ENCODE data around the gene CSTB. TPM values are rescaled to one million over a fixed set of nuclear protein-coding genes. Genes with fewer than 3 reads are reported as not detected.

CSTB gene
- total RNA-seq, 1 experiment from 2014 or later: 57.5 TPM

DNA sequence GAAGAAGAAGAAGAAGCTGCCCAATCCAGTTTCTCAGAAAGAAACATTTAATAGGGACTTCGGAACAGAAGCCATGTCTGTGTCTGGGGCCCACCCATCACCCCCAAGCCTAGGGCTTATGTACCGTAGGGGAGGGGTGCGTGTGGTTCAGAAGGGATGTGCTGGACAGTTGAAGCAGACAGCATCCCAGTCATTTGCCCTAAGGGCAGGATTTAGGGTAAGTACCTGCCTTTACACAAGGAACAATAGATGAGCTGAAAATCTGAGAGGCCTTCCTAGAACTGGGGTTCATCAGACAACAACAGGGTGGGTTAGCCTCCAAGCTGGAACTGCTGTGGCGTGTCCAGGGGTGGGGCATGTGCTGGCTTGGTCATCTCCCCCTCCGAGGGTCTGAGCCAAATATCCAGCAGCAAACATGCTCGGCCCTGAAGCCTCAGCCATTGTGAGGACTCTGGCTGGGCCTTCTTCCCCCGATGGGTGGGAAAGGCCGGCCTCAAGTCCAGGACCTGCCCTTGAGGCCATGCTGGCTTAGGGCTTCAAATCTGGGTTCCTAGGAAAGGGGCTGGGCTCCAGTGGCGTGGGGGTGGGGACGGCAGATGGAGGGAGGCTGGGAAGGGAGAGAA, 12.1 kb downstream of the CSTB start:
- BruUV-seq (replicated peaks): no TSS peak
- Histone ChIP-seq H3K9ac (ENCODE audit: low read length) (no peak overlapping the region), H2AFZ (ENCODE audit: low read depth, low read length, poor library complexity, severe bottlenecking) (no peak overlapping the region), H3K4me3 (replicated peaks in 1 of 2; ENCODE audit: low read depth in 1 of 2, low read length in 2 of 2) (no peak overlapping the region), H3K4me1 (ENCODE audit: control insufficient read depth in 1 of 2, insufficient read depth in 2 of 2, low read length in 2 of 2) (peaks cover 15 to 37% of the 10 kb centered on the region in 2 experiments), H3K36me3 (ENCODE audit: control insufficient read depth in 1 of 2, insufficient read depth in 2 of 2, low read length in 2 of 2) (peaks cover 0 to 9% of the 10 kb centered on the region in 2 experiments; a peak in 2 of 4 replicates), H4K20me1 (ENCODE audit: insufficient read depth) (no peaks in the 10 kb centered on the region), H3K27me3 (ENCODE audit: insufficient read depth, low read length) (no peaks in the 10 kb centered on the region), H3K27ac (ENCODE audit: low read depth, low read length) (no peak overlapping the region), H3K9me2 (ENCODE audit: insufficient read depth) (no peaks in the 10 kb centered on the region), H3K4me2 (ENCODE audit: low read length) (no peak overlapping the region), H3K9me3 (ENCODE audit: control insufficient read depth in 1 of 2, insufficient read depth in 1 of 2, low read depth in 1 of 2, low read length in 2 of 2) (no peaks in the 10 kb centered on the region), H3K79me2 (ENCODE audit: insufficient read depth, low read length) (no peaks in the 10 kb centered on the region)
- intact Hi-C loops (cut with micrococcal nuclease): no loop called here
- no peak for TF ChIP-seq ZFX (IDR thresholded peaks at IDR 0.05)
- no peak for TF ChIP-seq TCF7L2 (IDR thresholded peaks at IDR 0.05; ENCODE audit: borderline replicate concordance, extremely low read depth, insufficient read depth, insufficient read length)
- no peak for TF ChIP-seq ZBTB33 (IDR thresholded peaks at IDR 0.05; ENCODE audit: extremely low read depth, insufficient replicate concordance, low read length)
- ChIA-PET CTCF (no interaction called here), POLR2A (no interaction called here), RAD21 (ENCODE audit: low non-redundant PET in 1 of 2, low total read pairs in 2 of 2, uncharacterized antibody in 2 of 2, unreplicated experiment in 2 of 2) (no interaction called here)
- no peak for ATAC-seq
- no peak for DNase-seq (ENCODE audit: low read depth, low spot score)

DNA sequence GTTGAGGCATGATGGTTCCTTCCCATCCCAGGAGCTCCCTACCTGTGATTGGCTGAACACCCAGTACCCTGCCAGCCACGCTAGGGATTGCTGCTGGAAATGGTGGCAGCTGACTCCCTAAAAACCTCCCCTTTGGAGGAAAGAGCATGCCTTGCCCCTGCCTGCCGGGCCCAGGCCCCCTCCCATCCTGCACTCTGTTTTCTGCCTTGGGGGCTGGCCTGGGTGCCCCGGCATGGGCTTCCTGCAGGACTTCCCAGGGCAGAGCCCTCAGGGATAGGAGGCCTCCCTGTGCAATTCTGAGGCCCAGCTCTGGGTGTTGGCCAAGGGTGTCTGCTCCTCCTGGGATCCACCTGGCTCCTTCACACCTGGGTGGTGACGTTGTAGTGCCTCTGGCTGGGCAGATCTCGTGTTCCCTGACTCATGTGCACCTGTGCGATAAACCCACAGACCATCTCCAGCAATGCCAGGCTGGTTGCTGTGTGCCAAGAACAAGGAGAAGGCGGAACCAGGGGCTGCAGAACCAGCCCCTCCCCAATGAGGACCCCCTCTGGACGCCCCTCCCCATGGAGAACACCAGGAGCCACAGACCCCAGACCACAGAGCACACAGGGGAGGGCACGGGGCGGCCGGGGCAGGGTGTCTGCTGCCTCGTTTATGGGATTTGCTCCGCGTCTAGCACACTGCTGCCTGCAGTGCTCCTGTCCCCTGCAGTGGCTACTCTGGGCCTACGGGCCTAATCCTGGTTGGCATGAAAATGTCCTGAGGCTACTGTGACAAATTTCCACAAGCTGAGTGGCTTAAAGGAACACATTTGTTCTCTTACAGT, 13.6 kb downstream of the CSTB start:
- DNase-seq (ENCODE audit: low read depth, low spot score): no peak
- intact Hi-C loops (cut with micrococcal nuclease): no loop called here
- ChIA-PET RAD21 (ENCODE audit: low non-redundant PET in 1 of 2, low total read pairs in 2 of 2, uncharacterized antibody in 2 of 2, unreplicated experiment in 2 of 2) (no interaction called here), POLR2A (no interaction called here), CTCF (no interaction called here)
- Histone ChIP-seq H3K27ac (ENCODE audit: low read depth, low read length) (no peak overlapping the region), H3K9me3 (ENCODE audit: control insufficient read depth in 1 of 2, insufficient read depth in 1 of 2, low read depth in 1 of 2, low read length in 2 of 2) (no peaks in the 10 kb centered on the region), H3K9ac (ENCODE audit: low read length) (no peak overlapping the region), H4K20me1 (ENCODE audit: insufficient read depth) (no peaks in the 10 kb centered on the region), H3K4me3 (replicated peaks in 1 of 2; ENCODE audit: low read depth in 1 of 2, low read length in 2 of 2) (no peak overlapping the region), H3K36me3 (ENCODE audit: control insufficient read depth in 1 of 2, insufficient read depth in 2 of 2, low read length in 2 of 2) (peaks cover 5 to 18% of the 10 kb centered on the region in 2 experiments; a peak in 3 of 4 replicates), H2AFZ (ENCODE audit: low read depth, low read length, poor library complexity, severe bottlenecking) (no peak overlapping the region), H3K79me2 (ENCODE audit: insufficient read depth, low read length) (no peaks in the 10 kb centered on the region), H3K4me1 (ENCODE audit: control insufficient read depth in 1 of 2, insufficient read depth in 2 of 2, low read length in 2 of 2) (peaks cover 3 to 22% of the 10 kb centered on the region in 2 experiments), H3K4me2 (ENCODE audit: low read length) (no peak overlapping the region), H3K9me2 (ENCODE audit: insufficient read depth) (no peaks in the 10 kb centered on the region), H3K27me3 (ENCODE audit: insufficient read depth, low read length) (no peaks in the 10 kb centered on the region)
- TF ChIP-seq EZH2 (IDR thresholded peaks at IDR 0.05): no peak
- TF ChIP-seq YY1 (IDR thresholded peaks at IDR 0.05; ENCODE audit: extremely low read depth, insufficient replicate concordance, low read depth, low read length): no peak
- TF ChIP-seq REST (IDR thresholded peaks at IDR 0.05; ENCODE audit: low read depth): no peak
- no peak for TF ChIP-seq CBX3 (IDR thresholded peaks at IDR 0.05; ENCODE audit: low read depth)
- TF ChIP-seq, protein P1, sequence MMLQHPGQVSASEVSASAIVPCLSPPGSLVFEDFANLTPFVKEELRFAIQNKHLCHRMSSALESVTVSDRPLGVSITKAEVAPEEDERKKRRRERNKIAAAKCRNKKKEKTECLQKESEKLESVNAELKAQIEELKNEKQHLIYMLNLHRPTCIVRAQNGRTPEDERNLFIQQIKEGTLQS (IDR thresholded peaks at IDR 0.05): no peak
- no peak for TF ChIP-seq ZNF274 (IDR thresholded peaks at IDR 0.05; ENCODE audit: low read depth, low read length)
- no peak for TF ChIP-seq SP1 (IDR thresholded peaks at IDR 0.05; ENCODE audit: low read depth)
- no peak for TF ChIP-seq SRF (IDR thresholded peaks at IDR 0.05; ENCODE audit: low read depth)
- no peak for TF ChIP-seq JUND (IDR thresholded peaks at IDR 0.05)
- BruUV-seq (replicated peaks): no TSS peak
- no peak for ATAC-seq
